ENCODE measurements around the gene PLPPR3.

- TF ChIP-seq, protein P1, sequence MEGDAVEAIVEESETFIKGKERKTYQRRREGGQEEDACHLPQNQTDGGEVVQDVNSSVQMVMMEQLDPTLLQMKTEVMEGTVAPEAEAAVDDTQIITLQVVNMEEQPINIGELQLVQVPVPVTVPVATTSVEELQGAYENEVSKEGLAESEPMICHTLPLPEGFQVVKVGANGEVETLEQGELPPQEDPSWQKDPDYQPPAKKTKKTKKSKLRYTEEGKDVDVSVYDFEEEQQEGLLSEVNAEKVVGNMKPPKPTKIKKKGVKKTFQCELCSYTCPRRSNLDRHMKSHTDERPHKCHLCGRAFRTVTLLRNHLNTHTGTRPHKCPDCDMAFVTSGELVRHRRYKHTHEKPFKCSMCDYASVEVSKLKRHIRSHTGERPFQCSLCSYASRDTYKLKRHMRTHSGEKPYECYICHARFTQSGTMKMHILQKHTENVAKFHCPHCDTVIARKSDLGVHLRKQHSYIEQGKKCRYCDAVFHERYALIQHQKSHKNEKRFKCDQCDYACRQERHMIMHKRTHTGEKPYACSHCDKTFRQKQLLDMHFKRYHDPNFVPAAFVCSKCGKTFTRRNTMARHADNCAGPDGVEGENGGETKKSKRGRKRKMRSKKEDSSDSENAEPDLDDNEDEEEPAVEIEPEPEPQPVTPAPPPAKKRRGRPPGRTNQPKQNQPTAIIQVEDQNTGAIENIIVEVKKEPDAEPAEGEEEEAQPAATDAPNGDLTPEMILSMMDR (IDR thresholded peaks at IDR 0.05), result no peak
- TF ChIP-seq POLR2A (IDR thresholded peaks at IDR 0.05), result no peak
These were observed 22.2 kb upstream of the PLPPR3 start for GRCh38 chr19:843836-844545.
